GM23338 (cell line): ENCODE results near the gene KDM5C. TPM values are rescaled to one million over a fixed set of nuclear protein-coding genes. Genes with fewer than 3 reads are reported as not detected.

Experiments used
- ATAC-seq: fragments of 200-7000 bp; cut with Tn5 transposase; 3 replicates; pipeline ENCODE4 v1.9.1; 2020
- DNase-seq: peaks from one replicate; pipeline ENCODE4 v3.0.0-alpha.2; 2015; ENCODE audit warnings: low spot score
- H2AFZ ChIP-seq: fragments of 200-600 bp; sonication (generic); 2 replicates; pipeline ENCODE4 v1.8.0; 2016; ENCODE audit warnings: antibody characterized with exemption, mild to moderate bottlenecking, moderate library complexity
- H3F3A ChIP-seq: fragments of 200-600 bp; sonication (generic); replicated peaks from 2 replicates; pipeline ENCODE4 v1.8.0; 2017; ENCODE audit warnings: antibody characterized with exemption, mixed run types, low read depth
- H3K27ac ChIP-seq: fragments of 200-600 bp; sonication (generic); 2 replicates; pipeline ENCODE4 v1.6.1; 2016; ENCODE audit warnings: low read depth
- H3K27me3 ChIP-seq: fragments of 200-600 bp; sonication (generic); 2 replicates; pipeline ENCODE4 v1.8.0; 2016; ENCODE audit warnings: mild to moderate bottlenecking, mixed run types, moderate library complexity; ENCODE audit not compliant: insufficient read depth
- H3K36me3 ChIP-seq: fragments of 200-600 bp; sonication (generic); 2 replicates; pipeline ENCODE4 v1.8.0; 2016; ENCODE audit warnings: mild to moderate bottlenecking; ENCODE audit not compliant: insufficient read depth
- H3K4me1 ChIP-seq: fragments of 200-600 bp; sonication (generic); 2 replicates; pipeline ENCODE4 v1.8.0; 2016; ENCODE audit warnings: mild to moderate bottlenecking, moderate library complexity; ENCODE audit not compliant: insufficient read depth
- H3K4me2 ChIP-seq: fragments of 200-600 bp; sonication (generic); 2 replicates; pipeline ENCODE4 v1.7.1; 2017; ENCODE audit warnings: mixed run types
- H3K4me3 ChIP-seq: fragments of 200-600 bp; sonication (generic); 2 replicates; pipeline ENCODE4 v1.6.1; 2016; ENCODE audit warnings: mixed run types
- H3K79me2 ChIP-seq: fragments of 200-600 bp; sonication (generic); replicated peaks from 2 replicates; pipeline ENCODE4 v1.8.0; 2017; ENCODE audit warnings: mild to moderate bottlenecking; ENCODE audit not compliant: insufficient read depth
- H3K9me2 ChIP-seq: fragments of 200-600 bp; sonication (generic); 2 replicates; pipeline ENCODE4 v1.8.0; 2017; ENCODE audit not compliant: insufficient read depth
- H4K20me1 ChIP-seq: fragments of 200-600 bp; sonication (generic); replicated peaks from 2 replicates; pipeline ENCODE4 v1.8.0; 2017; ENCODE audit warnings: mild to moderate bottlenecking; ENCODE audit not compliant: insufficient read depth
- H3K27ac Mint-ChIP-seq: 2 replicates; pipeline ENCODE4 v1.8.0; 2020; ENCODE audit warnings: inconsistent platforms, mild to moderate bottlenecking, moderate library complexity, mixed read lengths
- H3K27me3 Mint-ChIP-seq: 3 replicates; pipeline ENCODE4 v1.8.0; 2022; ENCODE audit warnings: low read depth, mild to moderate bottlenecking, moderate library complexity, mixed read lengths, inconsistent platforms; ENCODE audit not compliant: insufficient read depth, poor library complexity
- H3K36me3 Mint-ChIP-seq: 3 replicates; pipeline ENCODE4 v1.8.0; 2021; ENCODE audit warnings: low read depth, mild to moderate bottlenecking, inconsistent platforms, moderate library complexity, mixed read lengths
- H3K4me1 Mint-ChIP-seq: 3 replicates; pipeline ENCODE4 v1.8.0; 2020; ENCODE audit warnings: mild to moderate bottlenecking, inconsistent platforms, mixed read lengths
- H3K4me3 Mint-ChIP-seq: 3 replicates; pipeline ENCODE4 v1.8.0; 2021; ENCODE audit warnings: moderate library complexity, mild to moderate bottlenecking, inconsistent platforms, mixed read lengths
- H3K9me3 Mint-ChIP-seq: 3 replicates; pipeline ENCODE4 v1.8.0; 2020; ENCODE audit warnings: moderate library complexity, mild to moderate bottlenecking, inconsistent platforms, mixed read lengths
- CREB1 ChIP-seq: fragments of 250-450 bp; sonication (Bioruptor Pico); IDR thresholded peaks from 2 replicates; pipeline ENCODE4 v1.5.0; 2020; ENCODE audit warnings: low read depth, mild to moderate bottlenecking, moderate library complexity
- CTCF ChIP-seq, 2 experiments: fragments of 200-600 bp in 1 of 2; sonication (generic) in 1 of 2; conservative IDR thresholded peaks; 2 replicates each; pipeline versions ENCODE4 v1.5.1 to v1.6.1; 2016 to 2017; ENCODE audit warnings: antibody characterized with exemption in 2 of 2, low read depth in 2 of 2, mild to moderate bottlenecking in 2 of 2, moderate library complexity in 1 of 2
- EZH2 ChIP-seq: fragments of 200-600 bp; sonication (generic); IDR thresholded peaks from one replicate; pipeline ENCODE4 v1.8.0; 2017; ENCODE audit warnings: antibody characterized with exemption, mild to moderate bottlenecking, low read depth; ENCODE audit not compliant: unreplicated experiment
- EZH2phosphoT487 ChIP-seq: fragments of 200-600 bp; sonication (generic); IDR thresholded peaks from one replicate; pipeline ENCODE4 v1.8.1; 2018; ENCODE audit warnings: antibody characterized with exemption; ENCODE audit not compliant: unreplicated experiment
- JUNB ChIP-seq: IDR thresholded peaks from one replicate; pipeline ENCODE4 v1.6.1; 2016; ENCODE audit warnings: antibody characterized with exemption; ENCODE audit not compliant: unreplicated experiment
- NANOG ChIP-seq: IDR thresholded peaks from 2 replicates; pipeline ENCODE4 v1.6.1; 2016; ENCODE audit warnings: antibody characterized with exemption, borderline replicate concordance
- REST ChIP-seq: IDR thresholded peaks from one replicate; pipeline ENCODE4 v1.6.1; 2018; ENCODE audit warnings: antibody characterized with exemption; ENCODE audit not compliant: unreplicated experiment
- STAT1 ChIP-seq: IDR thresholded peaks from one replicate; pipeline ENCODE4 v1.6.1; 2016; ENCODE audit warnings: antibody characterized with exemption; ENCODE audit not compliant: unreplicated experiment
- ZNF114 ChIP-seq: fragments of 250-450 bp; sonication (Bioruptor Pico); IDR thresholded peaks from 2 replicates; pipeline ENCODE4 v1.5.0; 2020; ENCODE audit warnings: mild to moderate bottlenecking, moderate library complexity
- ZNF462 ChIP-seq: fragments of 250-450 bp; sonication (Bioruptor Pico); IDR thresholded peaks from 2 replicates; pipeline ENCODE4 v1.5.0; 2020; ENCODE audit warnings: mild to moderate bottlenecking, moderate library complexity
- polyA plus RNA-seq: library from polyadenylated mRNA; unstranded; fragments of >200 nt; fragmentation: Nextera tagmentation; extraction: Ambion mirVana; gene quantifications from 2 replicates; pipeline ENCODE4 v1.2.1, GENCODE V29; 2016
- total RNA-seq: library from RNA; depleted of rRNA; stranded (reverse); fragments of >200 nt; shearing (Covaris generic); gene quantifications from 2 replicates; pipeline ENCODE4 v1.2.3, GENCODE V29; 2014

KDM5C gene
- total and polyA plus RNA-seq, 2 experiments from 2014 or later, result 20.3 to 173 TPM

GRCh38 chrX:53246231-53246630 lies 21.2 kb upstream of the KDM5C start:
- H3K9me2 ChIP-seq, result no peaks in the 10 kb centered on the region
- ATAC-seq (no peak), DNase-seq (no peak)
- no peak overlapping the region for H2AFZ ChIP-seq
- H3K4me3 ChIP-seq, result no peak overlapping the region
- H3K27ac ChIP-seq, result no peak overlapping the region
- no peaks in the 10 kb centered on the region for H3F3A ChIP-seq
- H3K4me2 ChIP-seq, result no peak overlapping the region
- H3K4me3 Mint-ChIP-seq, result no peak overlapping the region
- no peaks in the 10 kb centered on the region for H3K79me2 ChIP-seq
- TF ChIP-seq ZNF462 (CRISPR knock-in tag) (no peak), STAT1 (no peak), JUNB (no peak), REST (no peak), ZNF114 (no peak), CREB1 (no peak), CTCF (conservative IDR thresholded peaks at IDR 0.05; ENCODE audit: low read depth in 2 of 2) (no peak), NANOG (no peak), EZH2 (no peak), EZH2phosphoT487 (no peak)
- peaks cover 23% of the 10 kb centered on the region for H3K36me3 Mint-ChIP-seq
- no peak overlapping the region for H3K27ac Mint-ChIP-seq
- H3K9me3 Mint-ChIP-seq, result no peaks in the 10 kb centered on the region
- peaks cover 5% of the 10 kb centered on the region; the same call in 1 of the 2 replicates for H3K36me3 ChIP-seq
- no peaks in the 10 kb centered on the region for H3K4me1 ChIP-seq
- H3K4me1 Mint-ChIP-seq, result no peaks in the 10 kb centered on the region
- H3K27me3 Mint-ChIP-seq, result no peaks in the 10 kb centered on the region
- no peaks in the 10 kb centered on the region for H3K27me3 ChIP-seq
- no peaks in the 10 kb centered on the region for H4K20me1 ChIP-seq
